Smooth muscle cell of trachea (primary cell): Measurements from ENCODE around the gene TMBIM1. TPM values are rescaled to one million over a fixed set of nuclear protein-coding genes. Genes with fewer than 3 reads are reported as not detected.

Source experiments
- total RNA-seq: library from RNA; depleted of rRNA; stranded (reverse); fragments of >200 nt; gene quantifications from 2 replicates; pipeline ENCODE4 v1.2.1, GENCODE V29; 2014

TMBIM1 gene, protein sequence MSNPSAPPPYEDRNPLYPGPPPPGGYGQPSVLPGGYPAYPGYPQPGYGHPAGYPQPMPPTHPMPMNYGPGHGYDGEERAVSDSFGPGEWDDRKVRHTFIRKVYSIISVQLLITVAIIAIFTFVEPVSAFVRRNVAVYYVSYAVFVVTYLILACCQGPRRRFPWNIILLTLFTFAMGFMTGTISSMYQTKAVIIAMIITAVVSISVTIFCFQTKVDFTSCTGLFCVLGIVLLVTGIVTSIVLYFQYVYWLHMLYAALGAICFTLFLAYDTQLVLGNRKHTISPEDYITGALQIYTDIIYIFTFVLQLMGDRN
- 111 and 299 TPM in 2 replicates for total RNA-seq

DNA sequence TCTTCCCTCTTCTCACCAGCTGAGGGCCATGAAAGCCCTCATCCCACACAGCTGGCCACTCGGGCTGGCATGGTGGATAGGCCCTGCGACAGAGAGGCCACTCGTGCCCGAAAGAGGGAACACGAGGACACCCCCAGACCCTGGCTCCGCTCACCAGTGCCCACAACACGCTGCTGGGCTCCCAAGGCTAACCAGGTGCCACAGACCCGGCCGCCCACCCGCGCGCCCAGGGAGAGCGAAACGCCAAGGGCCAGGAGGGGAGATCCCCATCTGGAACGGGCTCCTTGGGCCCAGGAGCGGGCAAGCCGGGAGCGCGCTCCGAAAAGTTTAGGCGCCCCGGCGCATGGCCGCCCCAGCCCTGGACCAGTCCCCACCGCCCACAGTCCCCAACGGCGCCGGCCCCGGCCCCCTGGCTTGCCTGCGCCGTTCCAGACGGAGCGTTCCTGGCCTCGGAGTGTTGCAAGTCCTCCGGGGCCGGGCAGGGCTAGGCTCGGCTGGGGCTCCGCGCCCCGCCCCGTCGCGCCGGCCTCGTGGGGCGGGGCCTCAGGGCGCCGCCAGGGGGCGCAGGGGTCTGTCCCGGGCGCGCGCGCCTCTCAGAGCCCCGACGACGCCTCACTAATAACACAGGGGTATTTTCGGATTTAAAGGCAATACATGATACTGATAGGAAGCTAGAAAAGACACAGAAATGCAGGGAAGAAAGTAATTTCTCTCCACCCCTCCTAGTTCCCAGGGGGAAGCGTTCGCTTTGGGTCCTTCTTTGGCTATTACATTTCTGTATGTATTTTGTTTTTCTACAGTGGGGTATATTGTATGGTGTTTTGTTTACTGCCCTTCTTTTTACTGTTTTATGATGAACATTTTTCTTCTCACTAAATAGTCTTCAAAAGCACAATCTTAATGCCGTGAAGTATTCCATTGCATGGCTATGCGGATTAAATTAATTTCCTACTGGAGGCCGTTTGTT lies at the start of gene TMBIM1:
Gene TMBIM1 (minus strand): TSS at position 456 of the 967 bp plus-strand sequence. CDS start 10,362 bp downstream, outside the sequence.

DNA sequence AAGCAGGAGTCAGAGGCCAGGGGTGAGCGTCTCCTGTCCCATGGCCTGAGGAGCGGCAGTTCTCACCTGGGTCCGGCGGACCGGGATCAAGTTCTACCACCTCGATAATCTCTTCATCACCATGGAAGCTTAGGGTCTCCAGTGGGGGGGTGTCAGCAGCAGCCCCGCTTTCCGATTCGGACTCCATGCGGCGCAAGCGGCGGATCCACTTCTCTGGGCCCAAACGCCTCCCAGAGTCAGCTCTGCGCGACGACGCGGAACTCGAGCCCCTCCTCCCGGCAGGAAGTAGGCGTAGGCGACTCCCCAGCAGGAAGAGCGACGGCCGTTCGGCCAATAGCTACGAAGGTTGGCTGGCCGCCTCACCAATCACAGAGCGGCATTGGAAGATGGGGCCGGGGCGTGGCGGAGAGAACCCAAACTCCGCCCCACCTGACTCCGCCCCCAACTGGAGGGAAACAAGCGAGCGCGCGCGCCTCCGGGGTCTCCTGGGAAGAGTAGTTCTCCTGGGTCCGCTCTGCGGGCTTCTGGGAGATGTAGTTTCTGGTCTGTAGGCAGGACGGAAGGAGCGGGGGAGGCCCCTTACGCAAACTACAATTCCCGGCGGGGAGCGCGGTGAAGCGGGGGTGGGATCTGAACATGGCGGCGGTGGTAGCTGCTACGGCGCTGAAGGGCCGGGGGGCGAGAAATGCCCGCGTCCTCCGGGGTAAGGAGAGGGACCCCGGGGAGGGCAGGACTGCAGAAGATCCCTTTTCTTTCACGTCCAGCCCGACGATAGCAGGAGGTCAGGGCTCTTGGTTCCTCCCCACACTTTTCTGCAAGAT lies 22.2 kb downstream of the TMBIM1 start, which contains the start of the genes AAMP and PNKD:
Gene AAMP (minus strand): TSS at position 238 of the 821 bp plus-strand sequence. CDS start 51 bp downstream, at position 187.
Gene PNKD (plus strand): TSS at position 620 of the 821 bp plus-strand sequence. CDS start 17 bp downstream, at position 637.

DNA sequence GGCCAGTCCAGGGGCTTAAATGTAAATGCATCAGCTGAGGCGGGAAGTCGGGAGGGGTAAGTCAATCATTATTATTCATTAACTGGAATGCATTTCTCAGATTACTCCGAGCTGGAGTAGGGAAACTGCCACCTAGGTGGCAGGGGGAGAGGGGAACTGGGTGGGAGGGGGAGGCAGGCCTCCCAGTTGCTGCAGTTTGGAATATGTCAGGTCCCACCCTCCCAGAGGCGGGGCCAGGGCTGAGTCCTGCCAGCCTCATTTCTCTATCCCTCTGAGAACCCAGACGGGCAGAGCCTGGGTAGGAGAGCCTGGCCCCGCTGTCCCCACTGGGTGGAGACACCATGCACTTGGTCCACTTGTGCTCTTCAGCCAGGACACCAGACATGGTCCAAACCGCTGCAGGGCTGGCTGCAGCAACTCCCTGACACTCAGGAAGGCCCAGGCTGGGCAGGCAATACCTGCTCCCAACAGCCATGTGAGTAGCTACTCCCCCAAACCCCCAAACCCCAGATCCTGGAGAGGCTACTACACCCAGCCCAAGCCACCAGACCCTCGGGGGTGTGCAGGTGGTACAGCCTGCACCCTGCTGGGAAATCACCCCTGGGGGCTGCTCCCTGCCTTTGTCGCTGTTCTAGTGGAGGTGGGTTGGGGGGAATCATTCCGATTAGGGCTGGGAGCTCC lies 31.4 kb downstream of the TMBIM1 start, which contains the start of gene GPBAR1:
Gene GPBAR1 (plus strand): TSS at position 274 of the 681 bp plus-strand sequence. CDS start 1,710 bp downstream, outside the sequence.

Other genes starting within 250 kb of the TMBIM1 start
- not detected in 2 replicates for gene RUFY4, start 223.2 kb downstream of the TMBIM1 start, total RNA-seq
- not detected in 2 replicates for gene CXCR2, start 166.5 kb downstream of the TMBIM1 start, total RNA-seq
- gene CXCR1, start 125.5 kb downstream of the TMBIM1 start, total RNA-seq, result not detected in 2 replicates
- 224 and 365 TPM in 2 replicates for gene ARPC2, start 75.3 kb downstream of the TMBIM1 start, total RNA-seq
- not detected in 2 replicates for gene GPBAR1, start 31.5 kb downstream of the TMBIM1 start, total RNA-seq
- gene AAMP, start 22.4 kb downstream of the TMBIM1 start, total RNA-seq, result 153 and 157 TPM in 2 replicates
- 26.1 and 29.1 TPM in 2 replicates for gene PNKD, start 22.0 kb downstream of the TMBIM1 start, total RNA-seq
- gene CATIP, start 64.4 kb upstream of the TMBIM1 start, total RNA-seq, result 0.17 TPM in 1 of 2 replicates, not detected in the other
- gene SLC11A1, start 89.8 kb upstream of the TMBIM1 start, total RNA-seq, result under 0.01 and 0.33 TPM in 2 replicates
- gene CTDSP1, start 107.4 kb upstream of the TMBIM1 start, total RNA-seq, result 53.4 and 88.0 TPM in 2 replicates
- not detected in 2 replicates for gene VIL1, start 126.6 kb upstream of the TMBIM1 start, total RNA-seq